Kidney (tissue), 14 donors: ENCODE data around the gene ELOVL6. TPM values are rescaled to one million over a fixed set of nuclear protein-coding genes. Genes with fewer than 3 reads are reported as not detected.
A peak's percentile ranks its signal among the peaks of the same experiment; 100 is the strongest.

Source experiments
- DNase-seq, 5 donors: peaks; one replicate each; pipeline ENCODE4 v3.0.0-alpha.2; 2013 to 2020
- FAIRE-seq: peaks from 2 replicates; lab custom pipeline; 2012; peaks lifted over from hg19 to GRCh38; lab: Jason Lieb, UNC
- H3K27ac ChIP-seq, 2 donors: one replicate each; pipeline ENCODE4 v1.7.0; 2013; ENCODE audit warnings: low read depth in 2 of 2, low read length in 2 of 2, inconsistent platforms in 1 of 2
- H3K27me3 ChIP-seq: one replicate; pipeline ENCODE4 v1.7.1; 2013; ENCODE audit warnings: low read length, inconsistent platforms; ENCODE audit not compliant: control insufficient read depth, insufficient read depth
- H3K36me3 ChIP-seq, 3 donors: one replicate each; pipeline versions ENCODE4 v1.7.0 to v1.7.1; 2013; ENCODE audit warnings: low read length in 3 of 3, control low read depth in 1 of 3, inconsistent platforms in 1 of 3; ENCODE audit not compliant: insufficient read depth in 3 of 3, control insufficient read depth in 2 of 3
- H3K4me1 ChIP-seq, 3 donors: one replicate each; pipeline versions ENCODE4 v1.7.0 to v1.7.1; 2013; ENCODE audit warnings: low read length in 3 of 3, inconsistent platforms in 1 of 3, low read depth in 1 of 3; ENCODE audit not compliant: control insufficient read depth in 2 of 3, insufficient read depth in 2 of 3
- H3K4me3 ChIP-seq, 3 donors: one replicate each; pipeline versions ENCODE4 v1.7.0 to v1.8.1; 2013; ENCODE audit warnings: low read length in 3 of 3, control low read depth in 1 of 3, inconsistent platforms in 1 of 3
- H3K9ac ChIP-seq, 3 donors: one replicate each; pipeline versions ENCODE4 v1.7.0 to v1.7.1; 2013; ENCODE audit warnings: low read length in 3 of 3, control low read depth in 1 of 3, inconsistent platforms in 1 of 3
- H3K9me3 ChIP-seq, 3 donors: one replicate each; pipeline versions ENCODE4 v1.7.0 to v1.7.1; 2013; ENCODE audit warnings: low read length in 3 of 3, control low read depth in 1 of 3, inconsistent platforms in 1 of 3; ENCODE audit not compliant: control insufficient read depth in 2 of 3, insufficient read depth in 1 of 3
- intact Hi-C: fragments of 100-400 bp; cut with DNase I; formaldehyde crosslinking; loops from one replicate; pipeline ENCODE4 v1.11.1; 2022
- polyA plus RNA-seq: library from polyadenylated mRNA; stranded (reverse); fragments of 350-450 nt; fragmentation: Illumina TruSeq; extraction: RNeasy Lipid Tissue Mini Kit (QIAGEN cat#74804); gene quantifications from one replicate; pipeline ENCODE4 v1.2.3, GENCODE V29; 2014; ENCODE audit warnings: low read depth, low replicate concordance; ENCODE audit not compliant: insufficient read depth
- total RNA-seq: library from RNA; stranded (reverse); fragmentation: NEBNext Ultra II Directional; extraction: Animal tissue kit (Norgen Biotek cat#: 25700); gene quantifications from one replicate; pipeline ENCODE4 v1.2.1, GENCODE V29; 2021
- TF ChIP-seq, protein P1 (sequence below): IDR thresholded peaks from 3 replicates; pipeline ENCODE4 v1.5.1; 2012; ENCODE audit warnings: mild to moderate bottlenecking, moderate library complexity, borderline replicate concordance; ENCODE audit not compliant: insufficient read depth; ENCODE audit errors: extremely low read depth
- donor health status: control.
- donor health status: control.
- donor health status: control.
- donor health status: control.
- donor health status: control.
- donor health status: DM: yes; HTN: yes; CAD: no.
- donor health status: Normal renal cell carcinoma (clear cell type).

The ELOVL6 gene
- total and polyA plus RNA-seq, 2 donors from 2014 or later: 10.7 to 21.5 TPM

GRCh38 chr4:110119880-110120279 is 78.5 kb downstream of the ELOVL6 start:
- no peaks in the 10 kb centered on the region for H3K9me3 ChIP-seq
- H3K36me3 ChIP-seq: no peaks in the 10 kb centered on the region
- FAIRE-seq (no peak), DNase-seq (peak in 2 of 5 donors; percentile 11 to 14)
- H3K27ac ChIP-seq: no peak overlapping the region
- no peaks in the 10 kb centered on the region for H3K4me1 ChIP-seq
- intact Hi-C loops: no loop called here
- H3K27me3 ChIP-seq: no peaks in the 10 kb centered on the region
- TF ChIP-seq, protein P1, sequence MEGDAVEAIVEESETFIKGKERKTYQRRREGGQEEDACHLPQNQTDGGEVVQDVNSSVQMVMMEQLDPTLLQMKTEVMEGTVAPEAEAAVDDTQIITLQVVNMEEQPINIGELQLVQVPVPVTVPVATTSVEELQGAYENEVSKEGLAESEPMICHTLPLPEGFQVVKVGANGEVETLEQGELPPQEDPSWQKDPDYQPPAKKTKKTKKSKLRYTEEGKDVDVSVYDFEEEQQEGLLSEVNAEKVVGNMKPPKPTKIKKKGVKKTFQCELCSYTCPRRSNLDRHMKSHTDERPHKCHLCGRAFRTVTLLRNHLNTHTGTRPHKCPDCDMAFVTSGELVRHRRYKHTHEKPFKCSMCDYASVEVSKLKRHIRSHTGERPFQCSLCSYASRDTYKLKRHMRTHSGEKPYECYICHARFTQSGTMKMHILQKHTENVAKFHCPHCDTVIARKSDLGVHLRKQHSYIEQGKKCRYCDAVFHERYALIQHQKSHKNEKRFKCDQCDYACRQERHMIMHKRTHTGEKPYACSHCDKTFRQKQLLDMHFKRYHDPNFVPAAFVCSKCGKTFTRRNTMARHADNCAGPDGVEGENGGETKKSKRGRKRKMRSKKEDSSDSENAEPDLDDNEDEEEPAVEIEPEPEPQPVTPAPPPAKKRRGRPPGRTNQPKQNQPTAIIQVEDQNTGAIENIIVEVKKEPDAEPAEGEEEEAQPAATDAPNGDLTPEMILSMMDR: no peak
- H3K9ac ChIP-seq: no peak overlapping the region
- H3K4me3 ChIP-seq: no peak overlapping the region

DNA sequence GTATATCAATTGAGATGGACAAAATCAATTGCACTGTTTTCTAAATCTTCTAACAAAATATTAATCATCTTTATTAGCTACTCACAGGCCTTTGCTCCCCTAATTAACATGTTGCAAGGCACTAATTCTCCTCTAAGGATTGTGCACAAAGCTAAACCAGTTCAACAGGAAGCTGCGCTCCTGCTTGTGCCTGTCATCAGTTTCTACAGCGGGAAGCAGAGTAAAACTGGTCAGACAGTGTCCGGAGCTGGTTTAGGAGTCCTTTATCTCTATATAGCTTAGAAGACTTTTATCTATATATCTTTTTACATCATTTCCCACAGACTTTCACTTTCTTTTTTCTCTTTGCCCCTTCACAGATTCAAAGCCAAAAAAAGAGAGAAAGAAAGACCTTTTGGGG is 79.1 kb downstream of the ELOVL6 start:
- intact Hi-C loops: no loop called here
- H3K27ac ChIP-seq: no peak overlapping the region
- FAIRE-seq (no peak), DNase-seq (peak in 2 of 5 donors; percentile 52 to 56)
- no peaks in the 10 kb centered on the region for H3K27me3 ChIP-seq
- H3K4me3 ChIP-seq: no peak overlapping the region
- no peaks in the 10 kb centered on the region for H3K9me3 ChIP-seq
- TF ChIP-seq, protein P1: no peak
- H3K36me3 ChIP-seq: no peaks in the 10 kb centered on the region
- H3K4me1 ChIP-seq: no peaks in the 10 kb centered on the region
- H3K9ac ChIP-seq: no peak overlapping the region

- intact Hi-C loops: no loop called here
- DNase-seq (no peak), FAIRE-seq (no peak)
- Histone ChIP-seq H3K9ac (no peak overlapping the region), H3K4me1 (peaks cover 0 to under 1% (median 0%) of the 10 kb centered on the region in 3 donors), H3K36me3 (no peaks in the 10 kb centered on the region), H3K9me3 (no peaks in the 10 kb centered on the region), H3K4me3 (no peak overlapping the region), H3K27ac (no peak overlapping the region), H3K27me3 (no peaks in the 10 kb centered on the region)
- TF ChIP-seq, protein P1: no peak
These were observed 86.4 kb downstream of the ELOVL6 start for GRCh38 chr4:110112056-110112455.

DNA sequence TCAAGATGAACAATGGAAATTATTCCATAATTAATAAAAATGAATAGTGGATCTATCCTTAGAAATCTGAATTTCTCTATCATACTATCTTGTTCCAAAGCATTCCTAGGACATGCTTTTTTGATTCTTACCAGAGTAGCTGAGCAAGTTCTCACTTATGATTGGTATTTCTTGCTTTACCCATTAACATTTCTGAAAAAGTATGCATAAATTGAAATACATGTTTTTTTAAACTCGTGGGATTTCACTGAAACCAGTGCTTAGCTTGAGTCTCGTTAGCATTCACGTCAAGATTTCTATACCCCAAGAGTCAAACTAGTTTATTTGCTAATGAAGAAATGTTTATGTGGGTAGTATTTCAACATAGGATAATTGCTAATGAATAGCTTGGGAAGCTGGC is 89.0 kb downstream of the ELOVL6 start:
- Histone ChIP-seq H3K9me3 (no peaks in the 10 kb centered on the region), H3K4me1 (peaks cover 0 to 5% (median 0%) of the 10 kb centered on the region in 3 donors), H3K9ac (no peak overlapping the region), H3K4me3 (no peak overlapping the region), H3K36me3 (no peaks in the 10 kb centered on the region), H3K27me3 (no peaks in the 10 kb centered on the region), H3K27ac (no peak overlapping the region)
- FAIRE-seq (no peak), DNase-seq (no peak)
- intact Hi-C loops: no loop called here
- TF ChIP-seq, protein P1: no peak
